HG02885 (cell line): ENCODE measurements around the gene EMILIN1.
A peak's percentile ranks its signal among the peaks of the same experiment; 100 is the strongest.
"Not testable (repeated sequence)": the region's sequence is repeated elsewhere in the genome, so short reads cannot be mapped to it uniquely, and the experiment has no call there.

ENCODE experiments used
- ATAC-seq: cut with Tn5 transposase; IDR thresholded peaks from one replicate; pipeline ENCODE4 v1.9.1; 2021; ENCODE audit warnings: mild to moderate bottlenecking; ENCODE audit not compliant: unreplicated experiment, poor library complexity

Gene EMILIN1

GRCh38 chr2:27091746-27092695 lies 13.6 kb downstream of the EMILIN1 start:
- ATAC-seq: no peak

GRCh38 chr2:27092696-27093429 lies 14.4 kb downstream of the EMILIN1 start:
- ATAC-seq: no peak

GRCh38 chr2:27093430-27094352 lies 15.3 kb downstream of the EMILIN1 start:
- no peak for ATAC-seq

- ATAC-seq: no peak
Observed at GRCh38 chr2:27094353-27094984, 16.1 kb downstream of the EMILIN1 start.

- no peak for ATAC-seq
Observed at GRCh38 chr2:27095427-27095744, 17.0 kb downstream of the EMILIN1 start.

- ATAC-seq: peak; percentile 72
Observed at GRCh38 chr2:27095745-27096651, 17.6 kb downstream of the EMILIN1 start.

- ATAC-seq: no peak
Observed at GRCh38 chr2:27096748-27097297, 18.4 kb downstream of the EMILIN1 start.

GRCh38 chr2:27097341-27097740 lies 18.9 kb downstream of the EMILIN1 start:
- ATAC-seq: no peak

GRCh38 chr2:27099334-27099955 lies 21.0 kb downstream of the EMILIN1 start:
- no peak for ATAC-seq

- ATAC-seq: no peak
Observed at GRCh38 chr2:27100036-27100435, 21.6 kb downstream of the EMILIN1 start.

GRCh38 chr2:27102329-27102728 lies 23.9 kb downstream of the EMILIN1 start:
- ATAC-seq: no peak

- no peak for ATAC-seq
Observed at GRCh38 chr2:27105981-27106380, 27.6 kb downstream of the EMILIN1 start.

- no peak for ATAC-seq
Observed at GRCh38 chr2:27108221-27108620, 29.8 kb downstream of the EMILIN1 start.

- no peak for ATAC-seq
Observed at GRCh38 chr2:27109083-27109482, 30.7 kb downstream of the EMILIN1 start.

- not testable (repeated sequence) for ATAC-seq
Observed at GRCh38 chr2:27110603-27111352, 32.4 kb downstream of the EMILIN1 start.

GRCh38 chr2:27111392-27112078 lies 33.1 kb downstream of the EMILIN1 start:
- not testable (repeated sequence) for ATAC-seq

GRCh38 chr2:27115519-27115918 lies 37.1 kb downstream of the EMILIN1 start:
- no peak for ATAC-seq
